Measurements from ENCODE around the gene ITGB8.

ITGB8 gene

DNA sequence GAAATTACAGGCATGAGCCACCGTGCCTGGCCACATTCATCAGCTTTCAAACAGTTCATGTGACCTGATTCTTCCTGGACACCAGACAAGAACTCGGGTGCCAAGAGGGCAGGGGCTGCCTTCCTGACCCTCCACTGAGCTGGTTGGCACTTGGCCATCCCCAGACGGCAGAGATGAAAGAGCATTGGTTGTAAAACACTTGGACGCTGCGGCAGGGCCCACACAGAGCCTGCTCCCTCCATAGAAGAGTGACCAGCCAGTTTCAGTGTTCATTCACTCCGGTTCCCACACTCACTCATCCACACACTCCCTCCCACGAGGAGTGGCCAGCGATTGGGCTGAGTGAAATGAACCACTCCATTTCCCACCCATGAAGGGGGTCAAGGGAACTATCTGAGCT is 112.3 kb downstream of the ITGB8 start:
- no peak for DNase-seq
- Histone ChIP-seq H3K27me3 (ENCODE audit: insufficient read depth, low read depth, severe bottlenecking) (no peaks in the 10 kb centered on the region), H3K36me3 (no peaks in the 10 kb centered on the region), H3K9me3 (ENCODE audit: severe bottlenecking) (peaks cover 3% of the 10 kb centered on the region), H3K4me3 (ENCODE audit: low read depth, low read length) (no peak overlapping the region), H3K27ac (no peak overlapping the region)
- TF ChIP-seq, protein P1, sequence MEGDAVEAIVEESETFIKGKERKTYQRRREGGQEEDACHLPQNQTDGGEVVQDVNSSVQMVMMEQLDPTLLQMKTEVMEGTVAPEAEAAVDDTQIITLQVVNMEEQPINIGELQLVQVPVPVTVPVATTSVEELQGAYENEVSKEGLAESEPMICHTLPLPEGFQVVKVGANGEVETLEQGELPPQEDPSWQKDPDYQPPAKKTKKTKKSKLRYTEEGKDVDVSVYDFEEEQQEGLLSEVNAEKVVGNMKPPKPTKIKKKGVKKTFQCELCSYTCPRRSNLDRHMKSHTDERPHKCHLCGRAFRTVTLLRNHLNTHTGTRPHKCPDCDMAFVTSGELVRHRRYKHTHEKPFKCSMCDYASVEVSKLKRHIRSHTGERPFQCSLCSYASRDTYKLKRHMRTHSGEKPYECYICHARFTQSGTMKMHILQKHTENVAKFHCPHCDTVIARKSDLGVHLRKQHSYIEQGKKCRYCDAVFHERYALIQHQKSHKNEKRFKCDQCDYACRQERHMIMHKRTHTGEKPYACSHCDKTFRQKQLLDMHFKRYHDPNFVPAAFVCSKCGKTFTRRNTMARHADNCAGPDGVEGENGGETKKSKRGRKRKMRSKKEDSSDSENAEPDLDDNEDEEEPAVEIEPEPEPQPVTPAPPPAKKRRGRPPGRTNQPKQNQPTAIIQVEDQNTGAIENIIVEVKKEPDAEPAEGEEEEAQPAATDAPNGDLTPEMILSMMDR (IDR thresholded peaks at IDR 0.05; ENCODE audit: low read depth, low read length) = no peak

DNA sequence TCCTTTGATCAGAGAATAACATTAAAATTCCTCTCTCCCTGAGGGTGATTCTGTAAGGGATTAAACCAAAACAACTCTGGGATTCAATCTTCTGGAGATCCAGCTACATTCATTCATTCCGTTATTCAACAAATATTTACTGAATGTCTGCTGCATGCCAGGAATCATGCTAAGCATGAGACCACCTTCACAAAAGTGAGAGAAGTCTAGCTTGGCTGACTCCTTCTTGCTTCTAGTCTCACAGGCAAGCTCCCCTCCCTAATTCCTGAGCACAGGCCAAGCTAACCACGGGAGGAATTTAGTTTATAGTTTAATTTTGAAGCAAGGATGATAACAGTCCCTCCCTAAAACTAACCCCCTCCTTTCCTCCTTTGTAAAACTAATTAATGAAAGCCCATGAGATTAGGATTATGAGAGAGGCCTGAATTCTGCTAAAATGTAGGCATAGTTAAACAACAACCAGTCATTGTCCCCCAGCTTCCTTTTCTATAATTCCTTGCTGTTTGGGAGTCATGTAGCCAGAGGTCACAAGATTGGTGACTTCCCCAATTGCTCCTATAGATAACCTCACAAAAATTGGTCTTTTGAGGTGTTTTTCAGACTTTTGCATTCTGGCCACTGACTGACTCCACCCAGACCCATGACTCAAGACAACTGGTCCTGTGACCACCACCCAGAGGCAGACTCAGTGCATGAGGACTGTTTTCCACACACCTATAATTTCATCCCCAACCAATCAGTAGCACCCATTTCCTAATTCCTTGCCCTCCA is 113.5 kb downstream of the ITGB8 start:
- DNase-seq = no peak
- Histone ChIP-seq H3K36me3 (no peaks in the 10 kb centered on the region), H3K27ac (no peak overlapping the region), H3K27me3 (ENCODE audit: insufficient read depth, low read depth, severe bottlenecking) (no peaks in the 10 kb centered on the region), H3K4me3 (ENCODE audit: low read depth, low read length) (no peak overlapping the region), H3K9me3 (ENCODE audit: severe bottlenecking) (peaks cover 3% of the 10 kb centered on the region)
- TF ChIP-seq, protein P1 (IDR thresholded peaks at IDR 0.05; ENCODE audit: low read depth, low read length) = no peak

DNA sequence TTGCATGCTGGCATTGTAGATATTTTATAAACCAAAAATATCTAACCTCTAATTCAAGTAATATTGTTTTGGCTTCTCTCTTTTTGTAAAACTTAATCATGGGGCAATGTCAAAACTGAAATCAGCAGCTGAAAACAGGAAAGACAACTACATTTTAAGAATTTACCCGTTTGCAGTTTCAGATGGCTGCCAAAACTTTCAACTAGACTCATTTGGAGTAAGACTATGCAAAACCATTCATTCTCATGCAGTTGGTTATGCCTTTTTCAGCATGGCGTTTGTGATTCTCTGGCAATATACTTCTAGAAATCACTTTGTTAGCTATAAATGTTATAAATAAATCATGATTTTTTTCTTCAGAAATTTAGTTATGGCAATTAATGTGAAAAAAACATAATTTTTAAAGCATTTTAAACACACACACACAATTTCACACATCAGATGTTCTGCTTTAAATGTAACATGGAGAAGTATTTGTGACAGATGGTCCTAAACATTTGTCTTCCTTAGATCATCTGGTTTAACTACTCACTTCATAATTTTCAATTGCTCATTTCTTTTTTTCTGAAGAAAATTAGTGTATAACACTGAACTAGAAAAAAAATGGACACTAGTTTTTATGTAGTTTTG is 116.4 kb downstream of the ITGB8 start:
- peaks cover 3% of the 10 kb centered on the region for H3K9me3 ChIP-seq (ENCODE audit: severe bottlenecking)
- no peak for DNase-seq
- no peak overlapping the region for H3K4me3 ChIP-seq (ENCODE audit: low read depth, low read length)
- H3K27me3 ChIP-seq (ENCODE audit: insufficient read depth, low read depth, severe bottlenecking) = no peaks in the 10 kb centered on the region
- TF ChIP-seq, protein P1 (IDR thresholded peaks at IDR 0.05; ENCODE audit: low read depth, low read length) = no peak
- H3K27ac ChIP-seq = no peak overlapping the region
- no peaks in the 10 kb centered on the region for H3K36me3 ChIP-seq

DNA sequence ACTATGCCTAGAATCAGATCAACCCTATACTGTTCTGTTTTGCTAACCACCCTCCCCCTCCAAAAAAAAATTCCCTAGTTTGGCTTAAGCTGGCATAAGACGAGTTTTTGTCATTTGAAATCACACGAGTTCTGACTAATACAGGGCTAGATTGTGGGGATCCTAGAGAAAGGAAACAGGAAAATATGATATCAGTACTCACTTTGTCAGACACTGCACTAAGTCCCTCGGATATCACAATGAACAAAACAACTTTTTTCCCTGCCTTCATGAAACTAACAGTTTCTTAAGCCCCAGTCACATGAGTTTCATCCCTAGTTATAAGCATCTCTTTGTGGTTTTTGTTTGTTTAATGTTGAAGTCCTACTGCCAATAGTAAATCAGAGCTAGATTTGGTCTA is 118.5 kb downstream of the ITGB8 start:
- Histone ChIP-seq H3K36me3 (no peaks in the 10 kb centered on the region), H3K27ac (no peak overlapping the region), H3K4me3 (ENCODE audit: low read depth, low read length) (no peak overlapping the region), H3K27me3 (ENCODE audit: insufficient read depth, low read depth, severe bottlenecking) (no peaks in the 10 kb centered on the region), H3K9me3 (ENCODE audit: severe bottlenecking) (peaks cover 3% of the 10 kb centered on the region)
- DNase-seq = no peak
- TF ChIP-seq, protein P1 (IDR thresholded peaks at IDR 0.05; ENCODE audit: low read depth, low read length) = no peak

GRCh38 chr7:20450536-20450935 is 119.8 kb downstream of the ITGB8 start:
- no peak for DNase-seq
- no peaks in the 10 kb centered on the region for H3K36me3 ChIP-seq
- H3K27me3 ChIP-seq (ENCODE audit: insufficient read depth, low read depth, severe bottlenecking) = no peaks in the 10 kb centered on the region
- H3K27ac ChIP-seq = no peak overlapping the region
- H3K9me3 ChIP-seq (ENCODE audit: severe bottlenecking) = no peaks in the 10 kb centered on the region
- TF ChIP-seq, protein P1 (IDR thresholded peaks at IDR 0.05; ENCODE audit: low read depth, low read length) = no peak
- no peak overlapping the region for H3K4me3 ChIP-seq (ENCODE audit: low read depth, low read length)
